PC-9 (cell line): Measurements from ENCODE around the gene MAGI2. TPM values are rescaled to one million over a fixed set of nuclear protein-coding genes. Genes with fewer than 3 reads are reported as not detected.

Experiments
- BruUV-seq: library from RNA; stranded (reverse); fragments of 400-500 nt; replicated peaks from 2 replicates; lab custom pipeline; 2021; lab: Mats Ljungman, UMichigan
- CTCF ChIA-PET: fragments of 300-600 bp; sonication (Branson Sonifier 250); formaldehyde crosslinking; loops from one replicate; lab custom pipeline; 2022; ENCODE audit warnings: antibody characterized with exemption; lab: Charles Lee
- POLR2A ChIA-PET: fragments of 300-600 bp; sonication (Branson Sonifier 250); formaldehyde crosslinking; loops from one replicate; lab custom pipeline; 2022; ENCODE audit warnings: antibody characterized with exemption; ENCODE audit not compliant: unreplicated experiment; lab: Charles Lee
- DNase-seq, 2 experiments: peaks; one replicate each; pipeline versions ENCODE4 v3.0.0 to v3.0.0-alpha.2; 2015 to 2022; ENCODE audit warnings: mixed read lengths in 1 of 2
- H2AFZ ChIP-seq: fragments of 200-600 bp; sonication (generic); 2 replicates; pipeline ENCODE4 v1.8.1; 2017; ENCODE audit warnings: antibody characterized with exemption
- H3F3A ChIP-seq: fragments of 200-600 bp; sonication (generic); 2 replicates; pipeline ENCODE4 v1.8.1; 2017; ENCODE audit warnings: antibody characterized with exemption, mild to moderate bottlenecking, low read depth; ENCODE audit not compliant: insufficient read depth
- H3K27ac ChIP-seq: fragments of 200-600 bp; sonication (generic); 2 replicates; pipeline ENCODE4 v1.6.1; 2016; ENCODE audit warnings: mixed run types
- H3K27me3 ChIP-seq: fragments of 200-600 bp; sonication (generic); 2 replicates; pipeline ENCODE4 v1.6.1; 2016; ENCODE audit warnings: low read depth, mixed run types; ENCODE audit not compliant: insufficient read depth
- H3K36me3 ChIP-seq: fragments of 200-600 bp; sonication (generic); 2 replicates; pipeline ENCODE4 v1.6.1; 2016; ENCODE audit warnings: low read depth, mixed run types
- H3K4me1 ChIP-seq: fragments of 200-600 bp; sonication (generic); replicated peaks from 2 replicates; pipeline ENCODE4 v1.6.1; 2016; ENCODE audit warnings: mixed run types; ENCODE audit not compliant: insufficient read depth
- H3K4me2 ChIP-seq: fragments of 200-600 bp; sonication (generic); 2 replicates; pipeline ENCODE4 v1.6.1; 2017; ENCODE audit warnings: mixed run types
- H3K4me3 ChIP-seq: fragments of 200-600 bp; sonication (generic); 2 replicates; pipeline ENCODE4 v1.6.1; 2016; ENCODE audit warnings: mixed run types
- H3K79me2 ChIP-seq: fragments of 200-600 bp; sonication (generic); 2 replicates; pipeline ENCODE4 v1.6.1; 2017; ENCODE audit warnings: low read depth, mixed run types
- H3K9me2 ChIP-seq: fragments of 200-600 bp; sonication (generic); 2 replicates; pipeline ENCODE4 v1.8.1; 2017; ENCODE audit warnings: mild to moderate bottlenecking; ENCODE audit not compliant: insufficient read depth
- H3K9me3 ChIP-seq: fragments of 200-600 bp; sonication (generic); 2 replicates; pipeline ENCODE4 v1.8.1; 2016; ENCODE audit warnings: low read depth; ENCODE audit not compliant: insufficient read depth
- H4K20me1 ChIP-seq: fragments of 200-600 bp; sonication (generic); 2 replicates; pipeline ENCODE4 v1.8.1; 2017; ENCODE audit not compliant: insufficient read depth
- EZH2 ChIP-seq: fragments of 200-600 bp; sonication (generic); IDR thresholded peaks from 2 replicates; pipeline ENCODE4 v1.8.0; 2017; ENCODE audit warnings: antibody characterized with exemption, low read depth
- intact Hi-C: fragments of 100-400 bp; cut with micrococcal nuclease; formaldehyde crosslinking; loops from one replicate; pipeline ENCODE4 v1.10.0; 2022; ENCODE audit not compliant: unreplicated experiment
- total RNA-seq: library from RNA; stranded (reverse); gene quantifications from 2 replicates; pipeline ENCODE4 v1.2.3, GENCODE V29; 2021
- TF ChIP-seq, protein P1 (sequence below): fragments of 200-600 bp; sonication (generic); conservative IDR thresholded peaks from 2 replicates; pipeline ENCODE4 v1.6.1; 2017; ENCODE audit warnings: mixed run types, antibody characterized with exemption, mild to moderate bottlenecking, moderate library complexity

MAGI2 gene
- total RNA-seq, 1 experiment from 2014 or later = 0.92 TPM

DNA sequence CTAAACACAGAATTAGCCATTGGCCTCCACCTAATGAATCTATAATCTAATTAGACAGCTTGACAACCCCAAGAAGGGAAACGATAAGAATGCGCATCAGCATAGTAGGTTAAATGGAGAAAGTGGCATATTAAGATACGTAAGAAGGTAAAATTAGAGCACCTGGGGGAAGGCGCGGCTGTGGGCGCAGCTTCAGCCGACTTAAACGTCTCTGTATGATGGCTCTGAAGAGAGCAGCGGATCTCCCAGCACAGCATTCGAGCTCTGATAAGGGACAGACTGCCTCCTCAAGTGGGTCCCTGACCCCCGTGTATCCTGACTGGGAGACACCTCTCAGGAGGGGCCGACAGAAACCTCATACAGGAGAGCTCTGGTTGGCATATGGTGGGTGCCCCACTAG, 1136.1 kb downstream of the MAGI2 start:
- Histone ChIP-seq H3K9me2 (no peaks in the 10 kb centered on the region), H4K20me1 (no peaks in the 10 kb centered on the region), H3K4me1 (no peaks in the 10 kb centered on the region), H3K27ac (no peak overlapping the region), H2AFZ (no peak overlapping the region), H3K36me3 (no peaks in the 10 kb centered on the region), H3K9me3 (no peaks in the 10 kb centered on the region), H3K79me2 (no peaks in the 10 kb centered on the region), H3K27me3 (peaks cover 6% of the 10 kb centered on the region; the same call in 1 of the 2 replicates), H3K4me2 (no peak overlapping the region), H3F3A (no peaks in the 10 kb centered on the region), H3K4me3 (no peak overlapping the region)
- intact Hi-C loops = no loop called here
- BruUV-seq = no TSS peak
- CTCF ChIA-PET = no interaction called here
- POLR2A ChIA-PET = no interaction called here
- no peak for DNase-seq
- TF ChIP-seq, protein P1, sequence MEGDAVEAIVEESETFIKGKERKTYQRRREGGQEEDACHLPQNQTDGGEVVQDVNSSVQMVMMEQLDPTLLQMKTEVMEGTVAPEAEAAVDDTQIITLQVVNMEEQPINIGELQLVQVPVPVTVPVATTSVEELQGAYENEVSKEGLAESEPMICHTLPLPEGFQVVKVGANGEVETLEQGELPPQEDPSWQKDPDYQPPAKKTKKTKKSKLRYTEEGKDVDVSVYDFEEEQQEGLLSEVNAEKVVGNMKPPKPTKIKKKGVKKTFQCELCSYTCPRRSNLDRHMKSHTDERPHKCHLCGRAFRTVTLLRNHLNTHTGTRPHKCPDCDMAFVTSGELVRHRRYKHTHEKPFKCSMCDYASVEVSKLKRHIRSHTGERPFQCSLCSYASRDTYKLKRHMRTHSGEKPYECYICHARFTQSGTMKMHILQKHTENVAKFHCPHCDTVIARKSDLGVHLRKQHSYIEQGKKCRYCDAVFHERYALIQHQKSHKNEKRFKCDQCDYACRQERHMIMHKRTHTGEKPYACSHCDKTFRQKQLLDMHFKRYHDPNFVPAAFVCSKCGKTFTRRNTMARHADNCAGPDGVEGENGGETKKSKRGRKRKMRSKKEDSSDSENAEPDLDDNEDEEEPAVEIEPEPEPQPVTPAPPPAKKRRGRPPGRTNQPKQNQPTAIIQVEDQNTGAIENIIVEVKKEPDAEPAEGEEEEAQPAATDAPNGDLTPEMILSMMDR = no peak
- TF ChIP-seq EZH2 = no peak

DNA sequence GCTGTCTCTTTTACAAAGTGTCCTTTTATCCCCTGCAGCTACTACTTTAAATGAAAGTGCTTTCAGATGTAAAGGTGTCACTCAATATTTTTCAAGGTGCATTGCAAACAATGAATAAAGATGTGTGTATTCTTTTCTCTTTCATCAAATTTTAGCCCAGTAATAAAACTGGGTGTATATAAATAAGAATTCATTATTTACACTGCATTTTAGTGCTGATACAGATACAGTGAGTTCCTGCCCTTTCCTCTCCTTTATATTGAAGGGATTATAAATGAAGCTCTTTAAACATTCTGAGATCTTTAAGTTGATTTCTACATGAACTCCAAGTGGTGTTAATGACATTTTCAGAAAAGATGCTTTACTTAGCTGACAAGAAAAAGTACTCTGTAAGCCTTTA, 1137.4 kb downstream of the MAGI2 start:
- no peak overlapping the region for H3K4me3 ChIP-seq
- no peak overlapping the region for H2AFZ ChIP-seq
- intact Hi-C loops = no loop called here
- ChIA-PET CTCF (no interaction called here), POLR2A (no interaction called here)
- H3K4me2 ChIP-seq = no peak overlapping the region
- no TSS peak for BruUV-seq
- no peaks in the 10 kb centered on the region for H3K9me2 ChIP-seq
- H3K27ac ChIP-seq = no peak overlapping the region
- no peak for DNase-seq
- peaks cover 6% of the 10 kb centered on the region; the same call in 1 of the 2 replicates for H3K27me3 ChIP-seq
- no peaks in the 10 kb centered on the region for H3K4me1 ChIP-seq
- H3K79me2 ChIP-seq = no peaks in the 10 kb centered on the region
- no peaks in the 10 kb centered on the region for H3K9me3 ChIP-seq
- TF ChIP-seq, protein P1 = no peak
- TF ChIP-seq EZH2 = no peak
- no peaks in the 10 kb centered on the region for H3K36me3 ChIP-seq
- H4K20me1 ChIP-seq = no peaks in the 10 kb centered on the region
- H3F3A ChIP-seq = no peaks in the 10 kb centered on the region

DNA sequence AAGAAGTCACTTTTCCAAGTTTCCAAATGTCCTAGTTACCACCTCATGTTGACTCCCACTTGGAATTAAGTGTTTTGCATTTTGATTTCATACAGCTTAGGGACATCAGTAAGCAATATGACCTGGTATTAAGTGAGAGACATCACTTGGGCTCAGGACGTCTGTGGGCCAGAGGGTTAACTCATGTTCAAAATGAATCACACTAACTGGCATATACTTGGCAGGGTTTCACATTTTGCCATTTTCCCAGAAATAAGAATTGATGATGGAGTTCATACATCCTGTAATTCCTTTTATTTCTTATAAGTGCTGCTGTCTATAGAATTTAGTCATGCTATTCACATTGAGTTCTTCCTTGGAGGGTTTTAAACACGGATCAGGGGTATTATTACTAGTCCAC, 1138.3 kb downstream of the MAGI2 start:
- TF ChIP-seq EZH2 = no peak
- TF ChIP-seq, protein P1 = no peak
- Histone ChIP-seq H2AFZ (no peak overlapping the region), H3K36me3 (no peaks in the 10 kb centered on the region), H3F3A (no peaks in the 10 kb centered on the region), H3K27ac (no peak overlapping the region), H3K9me2 (no peaks in the 10 kb centered on the region), H3K4me2 (no peak overlapping the region), H4K20me1 (no peaks in the 10 kb centered on the region), H3K4me1 (no peaks in the 10 kb centered on the region), H3K79me2 (no peaks in the 10 kb centered on the region), H3K27me3 (0 out of 2 replicates have a peak, but pooled peaks cover 6% of the 10 kb centered on the region), H3K9me3 (no peaks in the 10 kb centered on the region), H3K4me3 (no peak overlapping the region)
- intact Hi-C loops = no loop called here
- ChIA-PET CTCF (no interaction called here), POLR2A (no interaction called here)
- no TSS peak for BruUV-seq
- no peak for DNase-seq
